Spleen (tissue), 11 donors: ENCODE results near the gene SHISA9. TPM values are rescaled to one million over a fixed set of nuclear protein-coding genes. Genes with fewer than 3 reads are reported as not detected.
"Not testable (repeated sequence)": the region's sequence is repeated elsewhere in the genome, so short reads cannot be mapped to it uniquely, and the experiment has no call there.

ENCODE experiments used
- DNase-seq: peaks from one replicate; pipeline ENCODE4 v3.0.0-alpha.2; 2020
- H3K27ac ChIP-seq, 8 donors: fragments of 200-600 bp; sonication (generic) in 7 of 8; 1 replicate in 4 of 8; 2 replicates in 4 of 8; pipeline versions ENCODE4 v1.5.0 to v1.8.0; 2016 to 2021; ENCODE audit warnings: inconsistent platforms in 4 of 8, mild to moderate bottlenecking in 4 of 8, moderate library complexity in 1 of 8
- H3K27me3 ChIP-seq, 7 donors: fragments of 200-600 bp; sonication (generic) in 6 of 7; replicated peaks in 1 of 7; 1 replicate in 4 of 7; 2 replicates in 3 of 7; pipeline versions ENCODE4 v1.5.0 to v1.8.0; 2016 to 2021; ENCODE audit warnings: inconsistent platforms in 3 of 7, mild to moderate bottlenecking in 1 of 7
- H3K36me3 ChIP-seq, 6 donors: fragments of 200-600 bp; sonication (generic) in 5 of 6; 1 replicate in 4 of 6; 2 replicates in 2 of 6; pipeline versions ENCODE4 v1.5.0 to v1.8.0; 2016 to 2021; ENCODE audit warnings: inconsistent platforms in 2 of 6
- H3K4me1 ChIP-seq, 6 donors: fragments of 200-600 bp; sonication (generic) in 5 of 6; 1 replicate in 3 of 6; 2 replicates in 3 of 6; pipeline versions ENCODE4 v1.5.0 to v1.8.0; 2016 to 2021; ENCODE audit warnings: inconsistent platforms in 3 of 6
- H3K4me3 ChIP-seq, 8 donors: fragments of 200-600 bp; sonication (generic) in 7 of 8; 1 replicate in 4 of 8; 2 replicates in 4 of 8; pipeline versions ENCODE4 v1.5.0 to v1.8.0; 2016 to 2021; ENCODE audit warnings: inconsistent platforms in 4 of 8, mild to moderate bottlenecking in 4 of 8, moderate library complexity in 2 of 8
- H3K9me3 ChIP-seq, 8 donors: fragments of 200-600 bp; sonication (generic) in 7 of 8; 1 replicate in 4 of 8; 2 replicates in 4 of 8; pipeline versions ENCODE4 v1.5.0 to v1.8.0; 2016 to 2021; ENCODE audit warnings: inconsistent platforms in 4 of 8
- POLR2A ChIP-seq, 3 donors: fragments of 450-650 bp; IDR thresholded peaks; one replicate each; pipeline ENCODE4 v1.5.1; 2017; ENCODE audit warnings: antibody characterized with exemption in 3 of 3, mild to moderate bottlenecking in 1 of 3
- POLR2AphosphoS5 ChIP-seq, 3 donors: sonication (generic); formaldehyde crosslinking; IDR thresholded peaks; one replicate each; pipeline ENCODE4 v1.5.1; 2017; ENCODE audit warnings: antibody characterized with exemption in 3 of 3
- WGBS, 5 donors: extraction: QIAGEN DNeasy Blood & Tissue Kit in 3 of 5; methylation state at CpG; one replicate each; pipeline versions ENCODE4 v1.1.5 to v1.1.7; 2013 to 2018; 5-methylcytosine and 5-hydroxymethylcytosine counted together
- intact Hi-C: fragments of 100-400 bp; cut with DNase I; formaldehyde crosslinking; loops from one replicate; pipeline ENCODE4 v1.15.0; 2023; ENCODE audit warnings: low total_unique reads
- polyA plus RNA-seq, 3 donors: library from polyadenylated mRNA; stranded (reverse); fragments of 200-250 nt; gene quantifications; one replicate each; pipeline ENCODE4 v1.2.1, GENCODE V29; 2013
- total RNA-seq, 7 donors: library from RNA; depleted of rRNA in 3 of 7; stranded (reverse); fragments of >200 nt in 3 of 7; fragmentation: NEBNext Ultra II Directional in 4 of 7; extraction: Animal tissue kit (Norgen Biotek cat#: 25700) in 4 of 7; gene quantifications; one replicate each; pipeline versions ENCODE4 v1.1.0 to v1.2.1, GENCODE V29; 2016 to 2021
- TF ChIP-seq, protein P1 (sequence below), 11 experiments: fragments of 200-600 bp in 7 of 11; fragments of 450-650 bp in 4 of 11; sonication (generic) in 4 of 11; IDR thresholded peaks in 8 of 11; conservative IDR thresholded peaks in 3 of 11; 1 replicate in 7 of 11; 2 replicates in 4 of 11; pipeline versions ENCODE4 v1.4.0 to v1.8.0; 2016 to 2021; ENCODE audit warnings: antibody characterized with exemption in 11 of 11, inconsistent platforms in 4 of 11, mild to moderate bottlenecking in 1 of 11
- donor health status: healthy with polysubstance abuse.
- donor health status: DM: no; HTN: no; CAD: no; lungs with moderate emphysema.
- donor health status: DM: no; HTN: no; CAD: no.
- donor health status: Bipolar disorder and iron deficiency.
- donor health status: healthy.
- donor health status: DM: no; HTN: no; CAD: no.
- donor health status: DM: yes; HTN: yes; CAD: no.

SHISA9 gene
- total and polyA plus RNA-seq, 10 donors, result 0.02 to 0.17 (median 0.05) TPM; not detected in 4

GRCh38 chr16:12917653-12918052 is 16.3 kb downstream of the SHISA9 start:
- no peaks in the 10 kb centered on the region for H3K36me3 ChIP-seq
- TF ChIP-seq, protein P1, sequence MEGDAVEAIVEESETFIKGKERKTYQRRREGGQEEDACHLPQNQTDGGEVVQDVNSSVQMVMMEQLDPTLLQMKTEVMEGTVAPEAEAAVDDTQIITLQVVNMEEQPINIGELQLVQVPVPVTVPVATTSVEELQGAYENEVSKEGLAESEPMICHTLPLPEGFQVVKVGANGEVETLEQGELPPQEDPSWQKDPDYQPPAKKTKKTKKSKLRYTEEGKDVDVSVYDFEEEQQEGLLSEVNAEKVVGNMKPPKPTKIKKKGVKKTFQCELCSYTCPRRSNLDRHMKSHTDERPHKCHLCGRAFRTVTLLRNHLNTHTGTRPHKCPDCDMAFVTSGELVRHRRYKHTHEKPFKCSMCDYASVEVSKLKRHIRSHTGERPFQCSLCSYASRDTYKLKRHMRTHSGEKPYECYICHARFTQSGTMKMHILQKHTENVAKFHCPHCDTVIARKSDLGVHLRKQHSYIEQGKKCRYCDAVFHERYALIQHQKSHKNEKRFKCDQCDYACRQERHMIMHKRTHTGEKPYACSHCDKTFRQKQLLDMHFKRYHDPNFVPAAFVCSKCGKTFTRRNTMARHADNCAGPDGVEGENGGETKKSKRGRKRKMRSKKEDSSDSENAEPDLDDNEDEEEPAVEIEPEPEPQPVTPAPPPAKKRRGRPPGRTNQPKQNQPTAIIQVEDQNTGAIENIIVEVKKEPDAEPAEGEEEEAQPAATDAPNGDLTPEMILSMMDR (IDR thresholded peaks at IDR 0.05 in 8 of 11, conservative IDR thresholded peaks at IDR 0.05 in 3 of 11), result no peak
- TF ChIP-seq POLR2A (IDR thresholded peaks at IDR 0.05), result no peak
- TF ChIP-seq POLR2AphosphoS5 (IDR thresholded peaks at IDR 0.05), result no peak
- H3K4me1 ChIP-seq, result no peaks in the 10 kb centered on the region
- no peak overlapping the region for H3K27ac ChIP-seq
- DNase-seq, result no peak
- H3K4me3 ChIP-seq, result no peak overlapping the region
- no peaks in the 10 kb centered on the region for H3K9me3 ChIP-seq
- H3K27me3 ChIP-seq, result peaks cover 0 to 42% (median 0%) of the 10 kb centered on the region in 7 donors
- intact Hi-C loops, result no loop called here
- 30 to 56% (median 44%) methylated on average over 1 of the region's 1 CpG for WGBS, 5 donors

- Histone ChIP-seq H3K9me3 (no peaks in the 10 kb centered on the region), H3K4me1 (no peaks in the 10 kb centered on the region), H3K27ac (no peak overlapping the region), H3K27me3 (peaks cover 0 to 36% (median 0%) of the 10 kb centered on the region in 7 donors), H3K36me3 (no peaks in the 10 kb centered on the region), H3K4me3 (no peak overlapping the region)
- WGBS, 5 donors, result 24 to 42% (median 36%) methylated on average over 4 of the region's 4 CpGs
- TF ChIP-seq POLR2A (IDR thresholded peaks at IDR 0.05), result no peak
- TF ChIP-seq, protein P1 (IDR thresholded peaks at IDR 0.05 in 8 of 11, conservative IDR thresholded peaks at IDR 0.05 in 3 of 11), result no peak
- no peak for DNase-seq
- intact Hi-C loops, result no loop called here
Measured at GRCh38 chr16:12920739-12921138, 19.3 kb downstream of the SHISA9 start.

DNA sequence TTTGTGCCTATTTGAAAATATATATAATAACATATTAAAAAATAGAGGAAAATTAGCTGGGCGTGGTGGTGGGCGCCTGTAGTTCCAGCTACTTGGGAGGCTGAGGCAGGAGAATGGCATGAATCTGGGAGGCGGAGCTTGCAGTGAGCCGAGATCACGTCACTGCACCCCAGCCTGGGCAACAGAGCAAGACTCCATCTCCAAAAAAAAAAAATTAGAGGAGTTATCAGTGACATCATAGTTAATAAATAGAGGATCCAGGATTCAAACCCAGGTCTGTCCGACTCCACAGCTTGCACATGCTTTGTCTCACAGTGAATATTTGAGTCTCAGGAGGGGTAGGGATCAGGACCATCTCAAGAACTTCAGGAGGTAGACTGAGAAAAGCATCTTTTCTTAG is 22.2 kb downstream of the SHISA9 start:
- intact Hi-C loops, result not testable (repeated sequence)

GRCh38 chr16:12925026-12925800 is 23.8 kb downstream of the SHISA9 start:
- whole genome bisulfite sequencing, 5 donors, result 67 to 85% (median 80%) methylated on average over 7 of the region's 7 CpGs
- Histone ChIP-seq H3K27ac (no peak overlapping the region), H3K4me3 (no peak overlapping the region), H3K36me3 (no peaks in the 10 kb centered on the region), H3K9me3 (peaks cover 0 to 8% (median 0%) of the 10 kb centered on the region in 8 donors), H3K4me1 (no peaks in the 10 kb centered on the region), H3K27me3 (peaks cover 0 to 24% (median 0%) of the 10 kb centered on the region in 7 donors)
- no peak for DNase-seq
- intact Hi-C loops, result no loop called here
- TF ChIP-seq POLR2AphosphoS5 (IDR thresholded peaks at IDR 0.05) (no peak), POLR2A (IDR thresholded peaks at IDR 0.05) (no peak)
- TF ChIP-seq, protein P1 (IDR thresholded peaks at IDR 0.05 in 8 of 11, conservative IDR thresholded peaks at IDR 0.05 in 3 of 11), result no peak

More for the DNA sequence above, 22.2 kb downstream of the SHISA9 start:
- H3K36me3 ChIP-seq, DNase-seq, H3K4me3 ChIP-seq, H3K9me3 ChIP-seq, H3K4me1 ChIP-seq, H3K27ac ChIP-seq: not testable (repeated sequence)
- H3K27me3 ChIP-seq, result peaks cover 0 to 24% (median 0%) of the 10 kb centered on the region in 7 donors
- whole genome bisulfite sequencing, 5 donors, result 79 to 96% (median 90%) methylated on average over 6 of the region's 6 CpGs
